ENCODE measurements around the gene ISCA2.

ISCA2 gene

GRCh38 chr14:74519316-74520074 lies 25.9 kb downstream of the ISCA2 start:
- POLR2A ChIA-PET = no interaction called here
- CTCF ChIA-PET = interaction anchor here (0.6 to 1.5 kb wide), 2 partner anchors 17 to 1057 kb away, joined by 3 to 4 read pairs; no protein-coding TSS in a partner anchor
- DNase-seq (ENCODE audit: extremely low spot score) = no peak
- TF ChIP-seq BHLHE40 (IDR thresholded peaks at IDR 0.05; ENCODE audit: borderline replicate concordance) (no peak), L3MBTL2 (conservative IDR thresholded peaks at IDR 0.05) (no peak), FOXK2 (IDR thresholded peaks at IDR 0.05) (no peak), SP1 (IDR thresholded peaks at IDR 0.05) (no peak), SUZ12 (IDR thresholded peaks at IDR 0.05) (no peak), NFRKB (IDR thresholded peaks at IDR 0.05) (no peak), TARDBP (IDR thresholded peaks at IDR 0.05) (no peak), HDGF (IDR thresholded peaks at IDR 0.05; ENCODE audit: borderline replicate concordance) (no peak), PKNOX1 (IDR thresholded peaks at IDR 0.05) (no peak), ELF4 (IDR thresholded peaks at IDR 0.05) (no peak), ARNT (IDR thresholded peaks at IDR 0.05) (no peak)

DNA sequence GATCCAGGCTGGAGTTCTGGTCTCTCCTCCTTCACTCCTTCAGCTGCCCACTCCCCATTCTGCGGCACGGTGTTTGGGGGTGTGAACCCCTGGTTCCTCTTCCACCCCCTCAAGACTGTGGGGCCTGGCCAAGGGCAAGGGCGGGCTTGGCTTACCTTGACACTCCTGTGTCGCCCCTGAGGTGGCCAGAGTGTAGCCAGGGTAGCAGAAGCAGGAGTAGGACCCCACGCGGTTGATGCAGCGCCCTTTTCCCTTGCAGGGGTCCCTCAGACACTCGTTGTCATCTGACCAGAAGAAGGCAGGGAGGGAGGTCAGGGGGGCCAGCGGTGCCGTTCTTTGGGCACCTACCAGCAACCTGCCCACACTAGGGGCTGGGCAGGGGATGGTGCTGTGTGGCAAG lies 28.2 kb downstream of the ISCA2 start:
- no peak for DNase-seq (ENCODE audit: extremely low spot score)
- CTCF ChIA-PET = interaction anchor here (0.6 kb wide), 1 partner anchor 10 kb away, joined by 5 read pairs; no protein-coding TSS in a partner anchor
- POLR2A ChIA-PET = no interaction called here
- TF ChIP-seq HDGF (IDR thresholded peaks at IDR 0.05; ENCODE audit: borderline replicate concordance) (no peak), ZNF384 (IDR thresholded peaks at IDR 0.05) (no peak), CTBP1 (IDR thresholded peaks at IDR 0.05; ENCODE audit: borderline replicate concordance) (no peak), ARNT (IDR thresholded peaks at IDR 0.05) (no peak), SP1 (IDR thresholded peaks at IDR 0.05) (no peak), NFRKB (IDR thresholded peaks at IDR 0.05) (no peak), FOXK2 (IDR thresholded peaks at IDR 0.05) (no peak), ELF4 (IDR thresholded peaks at IDR 0.05) (no peak), TARDBP (IDR thresholded peaks at IDR 0.05) (no peak), PKNOX1 (IDR thresholded peaks at IDR 0.05) (no peak), FOXA1 (IDR thresholded peaks at IDR 0.05) (no peak), L3MBTL2 (conservative IDR thresholded peaks at IDR 0.05) (no peak), SUZ12 (IDR thresholded peaks at IDR 0.05) (no peak), LEF1 (IDR thresholded peaks at IDR 0.05; ENCODE audit: borderline replicate concordance) (no peak)

- TF ChIP-seq ARNT (IDR thresholded peaks at IDR 0.05) = no peak
- TF ChIP-seq CTBP1 (IDR thresholded peaks at IDR 0.05; ENCODE audit: borderline replicate concordance) = no peak
- TF ChIP-seq SUZ12 (IDR thresholded peaks at IDR 0.05) = no peak
- no peak for TF ChIP-seq HDGF (IDR thresholded peaks at IDR 0.05; ENCODE audit: borderline replicate concordance)
- TF ChIP-seq FOXK2 (IDR thresholded peaks at IDR 0.05) = no peak
- no peak for TF ChIP-seq BHLHE40 (IDR thresholded peaks at IDR 0.05; ENCODE audit: borderline replicate concordance)
- TF ChIP-seq FOXA1 (IDR thresholded peaks at IDR 0.05) = no peak
- no peak for TF ChIP-seq LEF1 (IDR thresholded peaks at IDR 0.05; ENCODE audit: borderline replicate concordance)
- TF ChIP-seq SP1 (IDR thresholded peaks at IDR 0.05) = no peak
- TF ChIP-seq FOXM1 (IDR thresholded peaks at IDR 0.05; ENCODE audit: borderline replicate concordance) = no peak
- no peak for TF ChIP-seq ZNF384 (IDR thresholded peaks at IDR 0.05)
- TF ChIP-seq PKNOX1 (IDR thresholded peaks at IDR 0.05) = no peak
- CTCF ChIA-PET = interaction anchor here (0.6 kb wide), 1 partner anchor 9 kb away, joined by 5 read pairs; no protein-coding TSS in a partner anchor
- POLR2A ChIA-PET = no interaction called here
- DNase-seq (ENCODE audit: extremely low spot score) = no peak
These were observed 29.2 kb downstream of the ISCA2 start for GRCh38 chr14:74522740-74523139.

DNA sequence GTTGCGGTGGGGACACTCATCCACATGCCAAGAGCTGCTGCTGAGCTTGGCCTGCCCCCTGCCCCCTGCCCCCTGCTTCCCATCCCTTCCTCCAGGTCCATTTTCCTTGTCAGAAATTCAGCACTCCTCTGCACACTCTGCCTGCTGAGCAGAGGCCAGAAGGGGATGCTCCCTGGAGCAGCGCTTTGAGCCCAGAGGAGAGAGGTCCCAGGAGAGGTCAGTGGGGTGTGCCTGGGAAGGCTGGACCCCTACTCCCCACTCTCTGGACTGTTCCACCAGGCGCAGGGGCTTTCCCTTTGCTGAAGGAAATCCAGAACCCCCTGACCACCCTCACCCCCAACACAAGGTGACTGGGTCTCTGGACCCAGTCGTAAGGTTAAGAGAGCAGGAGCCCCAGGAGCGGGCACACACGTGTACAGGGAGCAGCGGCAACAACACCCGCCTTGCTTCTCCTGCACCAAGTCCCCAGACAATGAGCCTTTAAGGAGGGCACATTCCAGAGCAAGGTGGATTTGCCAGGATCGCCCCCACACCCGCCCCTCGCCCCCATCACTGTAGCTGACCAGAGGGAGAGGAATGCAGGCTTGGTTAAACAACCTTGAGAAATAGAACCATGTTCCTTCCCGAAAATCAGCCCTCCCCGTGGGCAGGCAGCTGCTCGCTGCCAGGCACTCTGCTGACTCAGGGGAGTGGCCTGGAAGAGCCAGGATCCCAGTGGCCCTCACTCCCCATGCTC lies 30.7 kb downstream of the ISCA2 start:
- no peak for DNase-seq (ENCODE audit: extremely low spot score)
- TF ChIP-seq NFRKB (IDR thresholded peaks at IDR 0.05) (no peak), SP1 (IDR thresholded peaks at IDR 0.05) (no peak), ZNF384 (IDR thresholded peaks at IDR 0.05) (no peak), HDGF (IDR thresholded peaks at IDR 0.05; ENCODE audit: borderline replicate concordance) (no peak)
- ChIA-PET CTCF (interaction anchor here (1.2 kb wide), 1 partner anchor 85 kb away, joined by 3 read pairs; no protein-coding TSS in a partner anchor), POLR2A (interaction anchor here (1.6 kb wide), 1 partner anchor 18 kb away, joined by 4 read pairs; no protein-coding TSS in a partner anchor)

DNA sequence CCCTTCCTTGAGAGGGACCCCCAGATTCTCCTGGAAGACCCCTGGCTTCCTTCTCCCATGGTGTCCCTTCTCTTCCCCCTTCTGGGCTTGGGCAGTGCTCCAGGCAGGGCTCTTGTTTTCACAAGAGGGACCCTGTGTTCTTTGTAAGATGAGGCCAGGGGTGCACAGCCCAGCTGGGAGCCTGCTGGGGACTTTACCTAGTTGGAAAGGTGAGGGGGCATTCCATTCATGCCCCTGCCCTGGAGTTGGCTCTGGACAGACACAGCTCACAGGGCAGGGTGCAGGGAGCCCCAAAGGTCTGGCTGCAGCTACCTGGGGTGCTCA lies 31.2 kb downstream of the ISCA2 start:
- POLR2A ChIA-PET = interaction anchor here (1.6 kb wide), 1 partner anchor 18 kb away, joined by 4 read pairs; no protein-coding TSS in a partner anchor
- CTCF ChIA-PET = interaction anchor here (1.2 kb wide), 1 partner anchor 85 kb away, joined by 3 read pairs; no protein-coding TSS in a partner anchor
- TF ChIP-seq LEF1 (IDR thresholded peaks at IDR 0.05; ENCODE audit: borderline replicate concordance) (no peak), PKNOX1 (IDR thresholded peaks at IDR 0.05) (no peak), SUZ12 (IDR thresholded peaks at IDR 0.05) (no peak), SP1 (IDR thresholded peaks at IDR 0.05) (no peak), ELF4 (IDR thresholded peaks at IDR 0.05) (no peak), FOXM1 (IDR thresholded peaks at IDR 0.05; ENCODE audit: borderline replicate concordance) (no peak), ARNT (IDR thresholded peaks at IDR 0.05) (no peak), TARDBP (IDR thresholded peaks at IDR 0.05) (no peak), L3MBTL2 (conservative IDR thresholded peaks at IDR 0.05) (no peak), ZNF384 (IDR thresholded peaks at IDR 0.05) (no peak), BHLHE40 (IDR thresholded peaks at IDR 0.05; ENCODE audit: borderline replicate concordance) (no peak), HDGF (IDR thresholded peaks at IDR 0.05; ENCODE audit: borderline replicate concordance) (no peak), FOXA1 (IDR thresholded peaks at IDR 0.05) (no peak), FOXK2 (IDR thresholded peaks at IDR 0.05) (no peak), NFRKB (IDR thresholded peaks at IDR 0.05) (no peak), CTBP1 (IDR thresholded peaks at IDR 0.05; ENCODE audit: borderline replicate concordance) (no peak)
- no peak for DNase-seq (ENCODE audit: extremely low spot score)

All from HEK293T (cell line).